ENCODE measurements around the gene ARHGAP24. TPM values are rescaled to one million over a fixed set of nuclear protein-coding genes. Genes with fewer than 3 reads are reported as not detected.

Gene ARHGAP24
- total RNA-seq, 2 donors from 2014 or later = 7.0 TPM; not detected in 1

GRCh38 chr4:85725721-85726170, 250.8 kb downstream of the ARHGAP24 start:
- no peaks in the 10 kb centered on the region for H3K4me1 Mint-ChIP-seq
- no peaks in the 10 kb centered on the region for H3K27me3 Mint-ChIP-seq
- H3K9me3 ChIP-seq (ENCODE audit: control insufficient read depth, low read length, poor library complexity, severe bottlenecking) = no peaks in the 10 kb centered on the region
- H3K36me3 Mint-ChIP-seq (ENCODE audit: low read depth) = no peaks in the 10 kb centered on the region
- ATAC-seq (no peak), DNase-seq (no peak)
- no peak overlapping the region for H3K4me3 Mint-ChIP-seq
- no peak overlapping the region for H3K27ac Mint-ChIP-seq

GRCh38 chr4:85726555-85726954, 251.6 kb downstream of the ARHGAP24 start:
- Mint-ChIP-seq H3K4me3 (no peak overlapping the region), H3K27ac (no peak overlapping the region), H3K36me3 (ENCODE audit: low read depth) (no peaks in the 10 kb centered on the region), H3K27me3 (no peaks in the 10 kb centered on the region), H3K4me1 (no peaks in the 10 kb centered on the region)
- no peak for DNase-seq
- no peak for ATAC-seq
- no peaks in the 10 kb centered on the region for H3K9me3 ChIP-seq (ENCODE audit: control insufficient read depth, low read length, poor library complexity, severe bottlenecking)

GRCh38 chr4:85728464-85728863, 253.5 kb downstream of the ARHGAP24 start:
- Mint-ChIP-seq H3K4me3 (no peak overlapping the region), H3K27ac (no peak overlapping the region), H3K27me3 (no peaks in the 10 kb centered on the region), H3K4me1 (no peaks in the 10 kb centered on the region), H3K36me3 (ENCODE audit: low read depth) (no peaks in the 10 kb centered on the region)
- no peaks in the 10 kb centered on the region for H3K9me3 ChIP-seq (ENCODE audit: control insufficient read depth, low read length, poor library complexity, severe bottlenecking)
- no peak for ATAC-seq
- no peak for DNase-seq

- Mint-ChIP-seq H3K4me1 (no peaks in the 10 kb centered on the region), H3K36me3 (ENCODE audit: low read depth) (no peaks in the 10 kb centered on the region), H3K27ac (no peak overlapping the region), H3K4me3 (no peak overlapping the region), H3K27me3 (no peaks in the 10 kb centered on the region)
- DNase-seq (no peak), ATAC-seq (no peak)
- peaks cover 2% of the 10 kb centered on the region for H3K9me3 ChIP-seq (ENCODE audit: control insufficient read depth, low read length, poor library complexity, severe bottlenecking)
These were observed 257.2 kb downstream of the ARHGAP24 start for GRCh38 chr4:85732124-85732523.

- Mint-ChIP-seq H3K27ac (no peak overlapping the region), H3K36me3 (ENCODE audit: low read depth) (no peaks in the 10 kb centered on the region), H3K4me1 (no peaks in the 10 kb centered on the region), H3K4me3 (no peak overlapping the region), H3K27me3 (no peaks in the 10 kb centered on the region)
- no peak for DNase-seq
- ATAC-seq = no peak
- H3K9me3 ChIP-seq (ENCODE audit: control insufficient read depth, low read length, poor library complexity, severe bottlenecking) = peaks cover 2% of the 10 kb centered on the region
These were observed 258.8 kb downstream of the ARHGAP24 start for GRCh38 chr4:85733798-85734197.

- H3K27ac Mint-ChIP-seq = no peak overlapping the region
- no peak for ATAC-seq
These were observed 259.5 kb downstream of the ARHGAP24 start for GRCh38 chr4:85734424-85734831.

GRCh38 chr4:85736571-85736970, 261.6 kb downstream of the ARHGAP24 start:
- H3K4me3 Mint-ChIP-seq = no peak overlapping the region
- no peaks in the 10 kb centered on the region for H3K36me3 Mint-ChIP-seq (ENCODE audit: low read depth)
- ATAC-seq = no peak
- no peaks in the 10 kb centered on the region for H3K4me1 Mint-ChIP-seq
- no peaks in the 10 kb centered on the region for H3K27me3 Mint-ChIP-seq
- peaks cover 2% of the 10 kb centered on the region for H3K9me3 ChIP-seq (ENCODE audit: control insufficient read depth, low read length, poor library complexity, severe bottlenecking)
- DNase-seq = no peak
- no peak overlapping the region for H3K27ac Mint-ChIP-seq

More at GRCh38 chr4:85734424-85734831, 259.5 kb downstream of the ARHGAP24 start:
- no peak for DNase-seq
- H3K4me3 Mint-ChIP-seq = no peak overlapping the region
- no peaks in the 10 kb centered on the region for H3K4me1 Mint-ChIP-seq
- H3K27me3 Mint-ChIP-seq = no peaks in the 10 kb centered on the region
- no peaks in the 10 kb centered on the region for H3K36me3 Mint-ChIP-seq (ENCODE audit: low read depth)
- H3K9me3 ChIP-seq (ENCODE audit: control insufficient read depth, low read length, poor library complexity, severe bottlenecking) = peaks cover 2% of the 10 kb centered on the region

- peaks cover 2% of the 10 kb centered on the region for H3K9me3 ChIP-seq (ENCODE audit: control insufficient read depth, low read length, poor library complexity, severe bottlenecking)
- peaks cover 4% of the 10 kb centered on the region for H3K27me3 Mint-ChIP-seq
- no peak overlapping the region for H3K4me3 Mint-ChIP-seq
- H3K4me1 Mint-ChIP-seq = no peaks in the 10 kb centered on the region
- H3K27ac Mint-ChIP-seq = no peak overlapping the region
- ATAC-seq (no peak), DNase-seq (no peak)
- H3K36me3 Mint-ChIP-seq (ENCODE audit: low read depth) = no peaks in the 10 kb centered on the region
These were observed 262.3 kb downstream of the ARHGAP24 start for GRCh38 chr4:85737254-85737653.

GRCh38 chr4:85738721-85739120, 263.8 kb downstream of the ARHGAP24 start:
- Mint-ChIP-seq H3K27ac (no peak overlapping the region), H3K27me3 (peaks cover 4% of the 10 kb centered on the region), H3K36me3 (ENCODE audit: low read depth) (no peaks in the 10 kb centered on the region), H3K4me1 (no peaks in the 10 kb centered on the region), H3K4me3 (no peak overlapping the region)
- DNase-seq (no peak), ATAC-seq (no peak)
- peaks cover 2% of the 10 kb centered on the region for H3K9me3 ChIP-seq (ENCODE audit: control insufficient read depth, low read length, poor library complexity, severe bottlenecking)

GRCh38 chr4:85740431-85740861, 265.5 kb downstream of the ARHGAP24 start:
- Mint-ChIP-seq H3K36me3 (ENCODE audit: low read depth) (no peaks in the 10 kb centered on the region), H3K4me3 (no peak overlapping the region), H3K27me3 (peaks cover 4% of the 10 kb centered on the region), H3K27ac (no peak overlapping the region), H3K4me1 (no peaks in the 10 kb centered on the region)
- H3K9me3 ChIP-seq (ENCODE audit: control insufficient read depth, low read length, poor library complexity, severe bottlenecking) = peaks cover 2% of the 10 kb centered on the region
- no peak for DNase-seq
- ATAC-seq = no peak

- Mint-ChIP-seq H3K27ac (no peak overlapping the region), H3K4me3 (no peak overlapping the region), H3K4me1 (no peaks in the 10 kb centered on the region), H3K36me3 (ENCODE audit: low read depth) (no peaks in the 10 kb centered on the region), H3K27me3 (peaks cover 4% of the 10 kb centered on the region)
- no peaks in the 10 kb centered on the region for H3K9me3 ChIP-seq (ENCODE audit: control insufficient read depth, low read length, poor library complexity, severe bottlenecking)
- ATAC-seq = no peak
- no peak for DNase-seq
These were observed 266.4 kb downstream of the ARHGAP24 start for GRCh38 chr4:85741381-85741780.

- Mint-ChIP-seq H3K27me3 (peaks cover 4% of the 10 kb centered on the region), H3K36me3 (ENCODE audit: low read depth) (no peaks in the 10 kb centered on the region), H3K4me1 (no peaks in the 10 kb centered on the region), H3K4me3 (no peak overlapping the region), H3K27ac (no peak overlapping the region)
- no peak for DNase-seq
- H3K9me3 ChIP-seq (ENCODE audit: control insufficient read depth, low read length, poor library complexity, severe bottlenecking) = no peaks in the 10 kb centered on the region
- no peak for ATAC-seq
These were observed 267.1 kb downstream of the ARHGAP24 start for GRCh38 chr4:85741921-85742591.

- ATAC-seq = no peak
- Mint-ChIP-seq H3K4me1 (no peaks in the 10 kb centered on the region), H3K27ac (no peak overlapping the region), H3K4me3 (no peak overlapping the region), H3K27me3 (peaks cover 4% of the 10 kb centered on the region), H3K36me3 (ENCODE audit: low read depth) (no peaks in the 10 kb centered on the region)
- H3K9me3 ChIP-seq (ENCODE audit: control insufficient read depth, low read length, poor library complexity, severe bottlenecking) = no peaks in the 10 kb centered on the region
- no peak for DNase-seq
These were observed 270.0 kb downstream of the ARHGAP24 start for GRCh38 chr4:85744950-85745349.

GRCh38 chr4:85745939-85746338, 271.0 kb downstream of the ARHGAP24 start:
- ATAC-seq = no peak
- no peak overlapping the region for H3K27ac Mint-ChIP-seq
- H3K36me3 Mint-ChIP-seq (ENCODE audit: low read depth) = no peaks in the 10 kb centered on the region
- H3K4me1 Mint-ChIP-seq = no peaks in the 10 kb centered on the region
- no peak overlapping the region for H3K4me3 Mint-ChIP-seq
- H3K9me3 ChIP-seq (ENCODE audit: control insufficient read depth, low read length, poor library complexity, severe bottlenecking) = no peaks in the 10 kb centered on the region
- no peak for DNase-seq
- peaks cover 4% of the 10 kb centered on the region for H3K27me3 Mint-ChIP-seq

All from T-helper 17 cell (primary cell).